ENCODE data around the gene MBNL3.
"Not testable (repeated sequence)": the region's sequence is repeated elsewhere in the genome, so short reads cannot be mapped to it uniquely, and the experiment has no call there.

The MBNL3 gene

DNA sequence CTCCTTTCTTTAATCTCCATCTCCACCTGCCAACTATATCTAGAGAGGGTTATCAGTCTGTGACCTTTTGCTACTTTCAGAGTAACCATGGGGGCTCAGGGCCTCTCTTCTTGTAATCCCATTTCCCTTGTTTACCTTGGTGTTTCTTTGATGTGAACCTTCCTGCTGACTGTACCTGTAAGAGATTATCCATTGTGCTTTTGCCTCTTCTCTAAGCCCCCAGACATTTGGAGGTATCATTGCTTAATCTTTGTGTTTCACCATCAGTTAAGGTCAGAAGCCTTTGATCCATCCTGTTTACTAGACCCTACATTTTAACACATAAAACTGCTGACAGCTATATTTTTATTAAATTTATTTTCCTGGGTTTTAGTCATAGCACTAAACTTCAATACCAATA, 157.8 kb downstream of the MBNL3 start:
- no peak for DNase-seq (ENCODE audit: low read depth)
- TF ChIP-seq, protein P1, sequence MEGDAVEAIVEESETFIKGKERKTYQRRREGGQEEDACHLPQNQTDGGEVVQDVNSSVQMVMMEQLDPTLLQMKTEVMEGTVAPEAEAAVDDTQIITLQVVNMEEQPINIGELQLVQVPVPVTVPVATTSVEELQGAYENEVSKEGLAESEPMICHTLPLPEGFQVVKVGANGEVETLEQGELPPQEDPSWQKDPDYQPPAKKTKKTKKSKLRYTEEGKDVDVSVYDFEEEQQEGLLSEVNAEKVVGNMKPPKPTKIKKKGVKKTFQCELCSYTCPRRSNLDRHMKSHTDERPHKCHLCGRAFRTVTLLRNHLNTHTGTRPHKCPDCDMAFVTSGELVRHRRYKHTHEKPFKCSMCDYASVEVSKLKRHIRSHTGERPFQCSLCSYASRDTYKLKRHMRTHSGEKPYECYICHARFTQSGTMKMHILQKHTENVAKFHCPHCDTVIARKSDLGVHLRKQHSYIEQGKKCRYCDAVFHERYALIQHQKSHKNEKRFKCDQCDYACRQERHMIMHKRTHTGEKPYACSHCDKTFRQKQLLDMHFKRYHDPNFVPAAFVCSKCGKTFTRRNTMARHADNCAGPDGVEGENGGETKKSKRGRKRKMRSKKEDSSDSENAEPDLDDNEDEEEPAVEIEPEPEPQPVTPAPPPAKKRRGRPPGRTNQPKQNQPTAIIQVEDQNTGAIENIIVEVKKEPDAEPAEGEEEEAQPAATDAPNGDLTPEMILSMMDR (IDR thresholded peaks at IDR 0.05; ENCODE audit: low read depth, low read length, missing control alignments) = no peak
- in situ Hi-C loops (cut with HindIII; ENCODE audit: low sequenced_read_pairs) = no loop called here
- no peak overlapping the region for H3K4me3 ChIP-seq (ENCODE audit: low read depth, low read length)

DNA sequence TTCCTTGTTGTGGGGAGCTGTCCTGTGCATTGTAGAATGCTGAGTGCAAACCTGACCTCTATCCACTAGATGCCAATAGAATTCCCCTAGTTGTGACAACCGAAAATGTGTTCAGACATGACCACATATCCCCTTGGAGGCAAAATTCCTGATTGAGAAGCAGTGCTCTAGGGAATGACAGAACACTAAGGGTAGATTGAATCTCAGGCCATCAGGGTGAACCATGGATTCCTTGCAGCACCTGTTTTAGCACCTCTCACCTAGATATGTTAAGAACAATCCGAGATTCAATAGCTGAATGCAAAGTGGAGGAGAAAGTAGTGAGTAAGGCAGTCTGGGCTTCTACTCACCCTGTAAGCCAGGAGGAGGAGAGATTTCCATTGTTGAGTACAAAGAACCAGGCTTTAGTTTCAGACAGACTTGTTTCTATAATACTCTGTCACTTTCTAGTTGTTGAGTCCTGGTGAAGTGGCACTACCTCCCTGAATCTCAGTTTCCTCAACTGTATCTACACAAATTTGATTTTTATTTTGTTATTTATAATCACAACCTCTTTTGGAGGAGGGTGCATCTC, 158.6 kb downstream of the MBNL3 start:
- in situ Hi-C loops (cut with HindIII; ENCODE audit: low sequenced_read_pairs) = no loop called here
- no peak for DNase-seq (ENCODE audit: low read depth)
- no peak overlapping the region for H3K4me3 ChIP-seq (ENCODE audit: low read depth, low read length)
- TF ChIP-seq, protein P1 (IDR thresholded peaks at IDR 0.05; ENCODE audit: low read depth, low read length, missing control alignments) = no peak

DNA sequence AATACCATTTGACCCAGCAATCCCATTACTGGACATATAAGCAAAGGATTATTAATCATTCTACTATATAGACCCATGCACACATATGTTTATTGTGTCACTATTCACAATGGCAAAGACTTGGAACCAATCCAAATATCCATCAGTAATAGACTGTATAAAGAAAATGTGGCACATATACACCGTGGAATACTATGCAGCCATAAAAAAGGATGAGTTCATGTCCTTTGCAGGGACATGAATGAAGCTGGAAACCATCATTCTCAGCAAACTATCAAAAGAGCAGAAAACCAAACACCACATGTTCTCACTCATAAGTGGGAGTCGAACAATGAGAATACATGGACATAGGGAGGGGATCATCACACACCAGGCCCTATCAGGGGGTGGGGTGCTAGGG, 161.9 kb downstream of the MBNL3 start:
- DNase-seq (ENCODE audit: low read depth); in situ Hi-C loops (cut with HindIII; ENCODE audit: low sequenced_read_pairs); H3K4me3 ChIP-seq (ENCODE audit: low read depth, low read length): not testable (repeated sequence)

Measured in astrocyte of the cerebellum (primary cell).